ENCODE results near the gene CBX4.

Gene CBX4

DNA sequence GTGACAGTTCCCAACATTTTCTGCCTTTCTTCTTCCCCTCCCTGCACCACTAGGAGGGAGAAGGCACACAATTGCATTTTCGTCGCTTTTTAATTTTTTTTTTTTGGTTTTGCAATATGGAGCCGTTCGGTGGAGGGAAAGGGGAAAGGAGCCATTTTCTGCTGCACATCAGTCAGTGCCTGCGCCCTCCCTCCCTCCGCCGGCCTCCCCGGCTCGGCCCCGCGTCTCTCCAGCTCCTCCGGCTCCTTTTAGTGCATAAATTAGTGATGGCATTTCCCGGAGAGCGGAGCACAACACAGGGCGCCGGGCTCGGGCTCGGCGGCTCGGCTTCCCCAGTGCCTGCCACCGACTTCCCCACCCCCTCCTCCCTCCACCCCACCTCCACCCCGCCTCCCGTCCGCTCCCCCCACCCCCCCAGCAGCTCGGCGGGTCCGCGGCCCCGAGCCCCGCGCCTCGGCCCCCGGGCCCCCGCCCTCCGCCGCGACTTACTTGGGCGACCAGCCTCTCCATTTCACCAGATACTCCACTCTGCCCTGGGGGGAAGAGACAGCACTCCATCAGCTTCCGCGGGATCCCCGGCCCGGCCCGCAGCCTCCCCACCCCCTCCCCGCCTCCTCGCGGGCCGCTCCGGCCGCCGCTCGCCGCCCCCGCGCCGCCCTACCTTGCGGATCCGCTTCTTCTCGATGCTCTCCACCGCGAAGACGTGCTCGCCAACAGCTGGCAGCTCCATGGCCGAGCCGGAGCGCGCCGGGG is 542 bp downstream of the CBX4 start (continued):
- no peak for TF ChIP-seq ZBTB10 (tag by site-specific recombination; IDR thresholded peaks at IDR 0.05)
- no peak for TF ChIP-seq ZNF670 (tag by site-specific recombination; IDR thresholded peaks at IDR 0.05; ENCODE audit: low read depth)
- TF ChIP-seq FEZF1 (tag by site-specific recombination; IDR thresholded peaks at IDR 0.05): no peak
- no peak for TF ChIP-seq HOXC10 (CRISPR knock-in tag; IDR thresholded peaks at IDR 0.05)
- no peak for TF ChIP-seq PRDM6 (tag by site-specific recombination; IDR thresholded peaks at IDR 0.05)
- TF ChIP-seq ZNF239 (tag by site-specific recombination; IDR thresholded peaks at IDR 0.05): no peak
- TF ChIP-seq YY2 (tag by site-specific recombination; IDR thresholded peaks at IDR 0.05): peak; percentile 25; the same call in 1 of the 2 replicates
- TF ChIP-seq ZNF214 (tag by site-specific recombination; IDR thresholded peaks at IDR 0.05; ENCODE audit: borderline replicate concordance): no peak
- TF ChIP-seq ZNF830 (tag by site-specific recombination; IDR thresholded peaks at IDR 0.05; ENCODE audit: low read depth): no peak
- no peak for TF ChIP-seq ZNF624 (tag by site-specific recombination; IDR thresholded peaks at IDR 0.05)
- TF ChIP-seq MZF1 (tag by site-specific recombination; IDR thresholded peaks at IDR 0.05; ENCODE audit: borderline replicate concordance): no peak
- TF ChIP-seq ZNF311 (tag by site-specific recombination; IDR thresholded peaks at IDR 0.05; ENCODE audit: borderline replicate concordance): no peak
- no peak for TF ChIP-seq ZNF266 (tag by site-specific recombination; IDR thresholded peaks at IDR 0.05; ENCODE audit: low read depth)
- TF ChIP-seq, protein P1, sequence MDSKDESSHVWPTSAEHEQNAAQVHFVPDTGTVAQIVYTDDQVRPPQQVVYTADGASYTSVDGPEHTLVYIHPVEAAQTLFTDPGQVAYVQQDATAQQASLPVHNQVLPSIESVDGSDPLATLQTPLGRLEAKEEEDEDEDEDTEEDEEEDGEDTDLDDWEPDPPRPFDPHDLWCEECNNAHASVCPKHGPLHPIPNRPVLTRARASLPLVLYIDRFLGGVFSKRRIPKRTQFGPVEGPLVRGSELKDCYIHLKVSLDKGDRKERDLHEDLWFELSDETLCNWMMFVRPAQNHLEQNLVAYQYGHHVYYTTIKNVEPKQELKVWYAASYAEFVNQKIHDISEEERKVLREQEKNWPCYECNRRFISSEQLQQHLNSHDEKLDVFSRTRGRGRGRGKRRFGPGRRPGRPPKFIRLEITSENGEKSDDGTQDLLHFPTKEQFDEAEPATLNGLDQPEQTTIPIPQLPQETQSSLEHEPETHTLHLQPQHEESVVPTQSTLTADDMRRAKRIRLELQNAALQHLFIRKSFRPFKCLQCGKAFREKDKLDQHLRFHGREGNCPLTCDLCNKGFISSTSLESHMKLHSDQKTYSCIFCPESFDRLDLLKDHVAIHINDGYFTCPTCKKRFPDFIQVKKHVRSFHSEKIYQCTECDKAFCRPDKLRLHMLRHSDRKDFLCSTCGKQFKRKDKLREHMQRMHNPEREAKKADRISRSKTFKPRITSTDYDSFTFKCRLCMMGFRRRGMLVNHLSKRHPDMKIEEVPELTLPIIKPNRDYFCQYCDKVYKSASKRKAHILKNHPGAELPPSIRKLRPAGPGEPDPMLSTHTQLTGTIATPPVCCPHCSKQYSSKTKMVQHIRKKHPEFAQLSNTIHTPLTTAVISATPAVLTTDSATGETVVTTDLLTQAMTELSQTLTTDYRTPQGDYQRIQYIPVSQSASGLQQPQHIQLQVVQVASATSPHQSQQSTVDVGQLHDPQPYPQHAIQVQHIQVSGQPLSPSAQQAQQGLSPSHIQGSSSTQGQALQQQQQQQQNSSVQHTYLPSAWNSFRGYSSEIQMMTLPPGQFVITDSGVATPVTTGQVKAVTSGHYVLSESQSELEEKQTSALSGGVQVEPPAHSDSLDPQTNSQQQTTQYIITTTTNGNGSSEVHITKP (tag by site-specific recombination; IDR thresholded peaks at IDR 0.05): no peak
- no peak for TF ChIP-seq OVOL3 (tag by site-specific recombination; IDR thresholded peaks at IDR 0.05)
- TF ChIP-seq ZFHX2 (tag by site-specific recombination; conservative IDR thresholded peaks at IDR 0.05): no peak; the same call in 1 of the 2 replicates
- TF ChIP-seq, protein P2, sequence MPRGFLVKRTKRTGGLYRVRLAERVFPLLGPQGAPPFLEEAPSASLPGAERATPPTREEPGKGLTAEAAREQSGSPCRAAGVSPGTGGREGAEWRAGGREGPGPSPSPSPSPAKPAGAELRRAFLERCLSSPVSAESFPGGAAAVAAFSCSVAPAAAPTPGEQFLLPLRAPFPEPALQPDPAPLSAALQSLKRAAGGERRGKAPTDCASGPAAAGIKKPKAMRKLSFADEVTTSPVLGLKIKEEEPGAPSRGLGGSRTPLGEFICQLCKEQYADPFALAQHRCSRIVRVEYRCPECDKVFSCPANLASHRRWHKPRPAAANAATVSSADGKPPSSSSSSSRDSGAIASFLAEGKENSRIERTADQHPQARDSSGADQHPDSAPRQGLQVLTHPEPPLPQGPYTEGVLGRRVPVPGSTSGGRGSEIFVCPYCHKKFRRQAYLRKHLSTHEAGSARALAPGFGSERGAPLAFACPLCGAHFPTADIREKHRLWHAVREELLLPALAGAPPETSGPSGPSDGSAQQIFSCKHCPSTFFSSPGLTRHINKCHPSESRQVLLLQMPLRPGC (tag by site-specific recombination; IDR thresholded peaks at IDR 0.05): no peak
- TF ChIP-seq ZNF391 (tag by site-specific recombination; IDR thresholded peaks at IDR 0.05; ENCODE audit: borderline replicate concordance, low read depth): no peak
- TF ChIP-seq ZNF518A (tag by site-specific recombination; conservative IDR thresholded peaks at IDR 0.05; ENCODE audit: low read depth): no peak
- no peak for TF ChIP-seq SALL2 (tag by site-specific recombination; IDR thresholded peaks at IDR 0.05; ENCODE audit: borderline replicate concordance)
- TF ChIP-seq HOXA7 (CRISPR knock-in tag; IDR thresholded peaks at IDR 0.05; ENCODE audit: borderline replicate concordance): no peak
- no peak for TF ChIP-seq ZNF514 (tag by site-specific recombination; IDR thresholded peaks at IDR 0.05)
- TF ChIP-seq MEIS1 (CRISPR knock-in tag; IDR thresholded peaks at IDR 0.05; ENCODE audit: borderline replicate concordance): no peak
- no peak for TF ChIP-seq OSR2 (tag by site-specific recombination; IDR thresholded peaks at IDR 0.05)
